Measurements from ENCODE around the gene ZNF616. TPM values are rescaled to one million over a fixed set of nuclear protein-coding genes. Genes with fewer than 3 reads are reported as not detected.

ZNF616 gene
- total RNA-seq, result 1 to 10 TPM; 2.4 to 3.3 TPM

- H3K9me3 ChIP-seq, result no peaks in the 10 kb centered on the region
- peak; percentile 95 for DNase-seq (ENCODE audit: low spot score)
- H3K4me3 ChIP-seq, result peak within 1 kb of the TSS; percentile 70 to 75
- no peaks in the 10 kb centered on the region for H3K36me3 ChIP-seq
- H3K4me1 ChIP-seq, result peaks cover 0 to 17% of the 10 kb centered on the region in 2 donors
- peak within 1 kb of the TSS; percentile 90 to 95 for H3K27ac ChIP-seq
- peak; percentile 69 to 86 for TF ChIP-seq CTCF (IDR thresholded peaks at IDR 0.05)
- no peaks in the 10 kb centered on the region for H3K27me3 ChIP-seq
These were observed at the start of gene ZNF616 for GRCh38 chr19:52139252-52140031. Gene ZNF616 (minus strand): TSS chr19:52139938. CDS start chr19:52130512, 9,426 bp downstream.

GRCh38 chr19:52188822-52189734 is 49.3 kb upstream of the ZNF616 start:
- no peaks in the 10 kb centered on the region for H3K27me3 ChIP-seq
- H3K9me3 ChIP-seq, result no peaks in the 10 kb centered on the region
- H3K36me3 ChIP-seq, result peaks cover 8% of the 10 kb centered on the region
- H3K4me3 ChIP-seq, result peak overlapping the region; percentile 36 to 50
- H3K27ac ChIP-seq, result peak overlapping the region; percentile 90 to 95
- peak; percentile 84 for DNase-seq (ENCODE audit: low spot score)
- H3K4me1 ChIP-seq, result peaks cover 0 to 42% of the 10 kb centered on the region in 2 donors
- no peak for TF ChIP-seq CTCF (IDR thresholded peaks at IDR 0.05)

GRCh38 chr19:52187407-52187806 is 47.7 kb upstream of the ZNF616 start:
- no peak overlapping the region for H3K4me3 ChIP-seq
- no peak overlapping the region for H3K27ac ChIP-seq
- no peaks in the 10 kb centered on the region for H3K27me3 ChIP-seq
- peaks cover 0 to 26% of the 10 kb centered on the region in 2 donors for H3K4me1 ChIP-seq
- H3K9me3 ChIP-seq, result no peaks in the 10 kb centered on the region
- H3K36me3 ChIP-seq, result no peaks in the 10 kb centered on the region
- no peak for TF ChIP-seq CTCF (IDR thresholded peaks at IDR 0.05)
- no peak for DNase-seq (ENCODE audit: low spot score)

GRCh38 chr19:52176574-52176973 is 36.8 kb upstream of the ZNF616 start:
- Histone ChIP-seq H3K4me1 (peaks cover 0 to 6% of the 10 kb centered on the region in 2 donors), H3K27me3 (no peaks in the 10 kb centered on the region), H3K27ac (no peak overlapping the region), H3K9me3 (no peaks in the 10 kb centered on the region), H3K36me3 (no peaks in the 10 kb centered on the region), H3K4me3 (no peak overlapping the region)
- TF ChIP-seq CTCF (IDR thresholded peaks at IDR 0.05), result no peak
- DNase-seq (ENCODE audit: low spot score), result no peak

GRCh38 chr19:52172347-52172746 is 32.6 kb upstream of the ZNF616 start:
- H3K4me3 ChIP-seq, result no peak overlapping the region
- no peak for TF ChIP-seq CTCF (IDR thresholded peaks at IDR 0.05)
- H3K4me1 ChIP-seq, result peaks cover 0 to 14% of the 10 kb centered on the region in 2 donors
- peak overlapping the region in 1 of 2 donors; percentile 82 for H3K27ac ChIP-seq
- H3K36me3 ChIP-seq, result peaks cover 9% of the 10 kb centered on the region
- no peak for DNase-seq (ENCODE audit: low spot score)
- no peaks in the 10 kb centered on the region for H3K27me3 ChIP-seq
- no peaks in the 10 kb centered on the region for H3K9me3 ChIP-seq

All from right atrium auricular region (tissue), 2 donors.